GM21360 (cell line): ENCODE measurements around the gene FKRP.

ENCODE experiments used
- ATAC-seq: cut with Tn5 transposase; IDR thresholded peaks from one replicate; pipeline ENCODE4 v1.9.1; 2021; ENCODE audit warnings: mild to moderate bottlenecking, moderate library complexity; ENCODE audit not compliant: unreplicated experiment

The FKRP gene

DNA sequence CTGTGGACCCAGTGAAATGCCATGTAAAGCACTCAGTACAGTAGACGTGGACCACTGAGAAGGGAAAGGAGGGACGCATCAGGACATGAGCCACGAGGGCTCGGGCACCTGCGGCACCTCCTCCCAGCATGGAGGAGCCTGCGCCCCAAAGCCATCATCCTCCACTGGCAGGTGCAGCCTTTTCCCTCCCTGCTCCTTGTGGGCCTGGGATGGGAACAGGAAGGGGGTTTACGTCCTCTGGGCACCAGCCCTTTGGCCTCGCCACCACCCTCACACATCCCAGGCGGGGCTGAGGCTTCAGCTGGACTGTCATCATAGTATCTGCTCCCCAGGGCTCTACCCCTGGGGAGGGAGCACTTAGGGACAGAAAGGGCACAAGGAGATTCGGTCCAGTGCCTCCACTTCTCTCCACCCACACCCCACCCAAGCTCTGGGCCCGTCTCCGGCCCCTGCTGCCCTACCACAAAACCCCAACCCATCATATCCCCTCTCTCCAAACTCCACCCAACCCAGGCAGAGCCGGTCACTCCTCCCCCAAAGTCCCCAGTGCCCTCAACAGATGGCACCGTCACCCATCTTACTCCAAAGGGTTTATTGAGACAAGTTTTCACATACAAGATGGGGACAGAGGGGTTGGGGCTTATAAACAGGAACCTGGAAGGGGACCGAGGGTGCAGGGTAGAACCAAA is 26.8 kb upstream of the FKRP start:
- ATAC-seq, result no peak

DNA sequence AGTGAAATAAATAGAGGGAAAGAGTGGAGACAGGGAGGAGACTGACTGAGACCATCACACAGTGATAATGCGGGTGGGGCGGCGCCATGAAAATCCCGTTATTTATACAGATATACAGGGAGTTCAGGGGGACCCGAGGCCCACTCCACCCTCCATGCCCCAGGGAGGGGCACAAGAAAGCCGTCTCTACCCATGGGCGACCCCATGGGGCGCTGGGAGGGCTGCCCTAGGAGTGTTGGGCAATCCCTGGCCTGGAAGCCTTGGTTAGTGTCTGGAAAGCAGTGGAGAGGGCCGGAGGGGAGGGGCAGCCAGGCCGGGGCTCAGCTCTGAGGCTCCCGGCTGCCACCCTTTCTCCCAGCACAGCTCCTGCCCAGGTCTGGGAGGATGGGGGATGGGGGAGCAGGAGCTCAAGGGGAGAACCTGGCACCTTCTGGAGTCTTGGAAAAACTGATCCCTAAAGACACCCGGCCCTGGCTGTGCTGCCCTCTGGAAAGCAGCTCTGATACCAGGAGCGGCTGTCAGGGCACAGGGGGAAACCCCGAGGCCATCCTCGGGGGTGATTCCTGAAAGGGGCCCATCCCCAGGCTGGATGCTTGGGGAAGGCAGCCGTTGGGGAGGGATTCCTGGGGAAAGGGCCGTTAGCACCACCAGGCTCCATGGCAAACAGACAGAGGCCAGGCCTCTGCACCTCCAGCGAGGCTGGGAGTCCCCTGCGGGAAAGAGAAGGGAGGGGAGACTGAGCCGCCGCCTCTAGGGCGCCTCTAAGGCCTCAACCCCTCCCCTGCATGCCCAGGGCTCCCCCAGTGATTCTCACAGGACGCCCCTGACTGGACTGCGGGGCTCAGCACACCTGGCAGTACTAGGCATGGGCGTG is 26.0 kb upstream of the FKRP start:
- no peak for ATAC-seq

DNA sequence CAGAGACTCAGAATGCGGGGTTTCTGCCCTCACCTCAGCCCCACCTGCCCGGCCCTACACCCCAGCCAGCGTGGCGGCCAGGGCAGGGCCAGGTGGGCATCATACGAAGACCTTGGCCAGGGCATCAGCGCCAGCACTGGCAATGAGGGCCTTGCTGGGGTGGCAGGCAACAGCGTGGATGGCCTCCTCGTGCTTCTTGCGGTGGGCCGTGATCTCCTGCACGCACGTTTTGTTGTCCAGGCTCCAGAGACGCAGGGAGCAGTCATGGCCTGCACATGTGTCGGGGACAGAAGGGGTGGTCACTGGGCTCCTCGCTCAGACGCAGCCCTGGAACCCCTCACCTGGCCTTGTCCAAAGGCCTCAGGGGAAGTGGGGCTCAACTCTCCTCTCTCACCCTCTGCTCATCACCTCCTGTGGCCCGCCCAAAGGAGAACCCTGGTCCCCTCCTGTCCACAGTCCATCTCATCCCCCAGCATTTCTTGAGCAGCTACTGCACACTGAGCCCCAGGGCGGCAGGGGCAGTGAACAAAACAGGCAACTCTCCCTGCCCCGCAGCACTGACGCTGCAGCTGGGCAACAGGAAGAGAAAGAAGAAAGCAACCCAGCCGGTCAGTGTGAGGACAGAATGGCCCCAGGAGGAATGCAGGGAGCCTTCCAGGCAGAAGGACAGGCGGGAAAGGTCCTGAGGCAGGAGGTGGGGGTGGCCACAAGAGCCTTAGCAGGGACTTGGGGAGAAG is 25.2 kb upstream of the FKRP start:
- no peak for ATAC-seq

DNA sequence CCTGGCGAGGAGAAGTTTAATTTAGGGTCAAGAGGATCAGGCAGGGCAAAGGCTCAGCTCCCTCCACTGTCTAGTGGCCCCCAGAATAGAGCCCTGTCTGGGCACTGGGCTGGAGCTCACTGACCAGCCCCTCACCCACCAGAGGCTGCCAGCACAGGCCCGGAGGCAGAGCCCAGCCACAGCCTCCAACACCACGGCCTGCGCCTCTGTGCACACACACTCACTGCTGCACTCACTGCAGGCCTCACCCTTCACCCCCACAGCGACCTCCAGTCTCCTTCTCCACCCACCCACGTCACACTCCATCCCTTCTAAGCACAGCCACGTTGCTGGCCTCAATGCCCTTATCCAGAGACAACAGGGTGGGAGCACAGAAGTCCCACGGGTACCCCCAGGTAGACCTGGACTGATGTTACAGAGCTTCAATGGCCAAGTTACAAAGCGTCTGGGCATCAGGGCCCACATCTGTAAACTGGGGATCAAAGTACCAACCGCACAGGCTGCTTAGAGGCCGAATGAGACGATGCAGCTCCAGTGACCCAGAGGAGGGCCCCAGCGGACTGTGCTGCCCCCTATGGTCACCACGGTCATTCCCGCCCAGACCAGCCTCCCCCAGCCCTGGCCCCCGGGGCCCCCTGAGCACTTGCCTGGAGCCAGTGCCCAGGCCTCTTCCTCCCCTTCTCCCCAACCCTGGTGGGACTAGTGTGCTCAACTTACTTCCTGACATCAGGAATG is 24.4 kb upstream of the FKRP start:
- ATAC-seq, result no peak

DNA sequence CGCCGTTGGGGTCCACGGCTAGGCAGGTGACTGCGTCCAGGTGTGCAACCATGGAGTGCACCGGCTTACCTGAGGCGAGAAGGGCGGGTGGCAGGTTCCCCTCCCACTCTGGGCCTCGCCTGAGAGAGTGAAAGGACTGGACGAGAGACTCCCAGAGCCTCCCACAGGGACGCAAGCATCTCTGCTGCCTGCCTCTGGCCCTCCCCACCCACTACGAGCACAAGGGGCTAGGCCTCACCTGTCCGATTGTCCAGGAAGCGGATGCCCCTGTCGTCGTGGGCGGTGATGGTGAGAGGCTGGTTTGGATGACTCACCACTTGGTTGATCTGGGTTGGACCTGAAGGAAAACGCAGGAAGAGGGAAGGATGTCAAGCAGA is 23.9 kb upstream of the FKRP start:
- no peak for ATAC-seq

DNA sequence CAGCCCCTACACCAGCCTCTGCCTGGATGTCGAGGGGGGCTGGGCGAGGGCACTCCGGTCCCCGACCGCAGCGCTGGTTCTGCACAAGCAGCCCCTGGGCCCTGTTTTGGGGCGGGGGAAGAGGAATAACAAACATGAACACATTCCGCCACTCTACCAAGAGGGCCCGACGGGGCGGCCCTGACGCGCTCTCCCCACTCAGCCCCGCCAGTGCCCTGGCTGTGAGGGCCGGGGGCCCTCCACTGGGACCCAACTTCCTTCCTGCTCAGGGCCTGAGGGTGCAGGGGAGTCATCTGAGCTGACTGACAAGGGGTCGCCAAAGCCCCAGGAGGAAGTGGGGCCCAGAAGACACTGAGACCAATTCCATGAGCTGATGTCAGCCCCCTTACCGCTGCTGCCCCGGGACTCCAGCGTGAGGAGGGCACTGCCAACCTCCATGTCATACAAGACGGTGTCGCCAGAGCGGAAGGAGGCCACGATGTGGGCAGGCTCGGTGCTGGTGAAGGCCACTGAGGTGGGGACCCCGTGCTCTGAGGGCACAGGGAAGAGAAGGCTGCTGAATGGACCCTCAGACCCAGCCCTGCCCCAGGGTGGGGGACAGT is 23.3 kb upstream of the FKRP start:
- ATAC-seq, result no peak

DNA sequence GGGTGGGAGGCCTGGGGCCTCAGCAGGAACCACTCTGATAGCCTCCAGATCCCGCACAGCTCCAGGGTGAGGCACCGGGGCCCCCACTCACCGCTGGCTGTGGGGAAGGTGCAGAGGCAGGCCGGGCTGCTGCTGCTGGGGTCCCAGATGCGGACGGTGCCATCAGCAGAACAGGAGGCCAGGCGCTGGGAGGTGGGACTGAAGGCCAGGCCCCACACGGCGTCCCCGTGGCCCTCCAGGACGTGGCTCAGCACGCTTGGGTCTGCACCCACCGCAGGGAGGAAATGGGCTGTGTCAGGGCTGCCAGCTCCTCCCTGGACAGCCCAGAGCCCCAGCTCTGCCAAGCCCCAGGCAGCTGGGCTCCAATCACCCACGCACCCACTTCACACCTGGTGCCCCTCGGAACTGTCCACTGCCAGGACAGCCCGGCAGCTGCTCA is 22.8 kb upstream of the FKRP start:
- ATAC-seq, result no peak

DNA sequence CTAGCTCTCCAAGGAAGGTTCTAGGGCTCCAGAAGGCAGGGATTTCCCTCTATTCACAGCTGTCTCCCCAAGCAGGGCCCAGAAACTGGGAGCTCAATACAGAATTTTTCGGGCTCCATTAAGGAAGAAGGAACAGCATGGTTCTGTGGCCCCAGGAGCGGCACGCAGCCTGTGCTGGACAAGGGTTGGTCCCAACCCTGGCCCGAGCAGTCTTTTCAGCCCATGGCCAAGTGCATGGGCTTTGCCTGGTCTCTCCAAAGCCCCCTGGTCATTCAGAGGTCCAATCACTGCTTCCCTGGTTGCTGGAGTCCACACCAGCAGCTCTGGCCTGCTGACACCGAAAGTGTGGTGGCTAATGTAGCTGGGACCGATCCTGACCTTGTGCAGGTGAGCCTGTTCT is 22.4 kb upstream of the FKRP start:
- no peak for ATAC-seq

DNA sequence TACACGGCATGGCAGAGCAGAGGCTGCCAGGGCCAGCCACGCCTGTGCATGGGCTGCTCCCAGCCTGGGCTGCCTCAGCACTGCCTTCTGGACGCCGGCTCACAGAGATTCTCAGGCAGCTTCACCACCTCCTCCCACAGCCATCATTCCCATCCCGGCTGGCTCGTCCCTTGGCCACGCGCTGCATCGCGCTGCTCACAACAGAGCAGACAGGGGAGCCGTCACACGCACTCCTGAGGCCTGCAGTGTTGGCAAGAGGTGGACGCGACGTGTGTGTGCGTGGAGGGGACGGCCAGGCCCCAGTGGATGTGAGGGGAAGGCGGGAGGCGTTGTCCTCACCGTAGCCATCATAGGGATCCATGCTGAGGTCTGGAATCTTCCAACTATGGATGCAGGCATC is 21.4 kb upstream of the FKRP start:
- no peak for ATAC-seq

DNA sequence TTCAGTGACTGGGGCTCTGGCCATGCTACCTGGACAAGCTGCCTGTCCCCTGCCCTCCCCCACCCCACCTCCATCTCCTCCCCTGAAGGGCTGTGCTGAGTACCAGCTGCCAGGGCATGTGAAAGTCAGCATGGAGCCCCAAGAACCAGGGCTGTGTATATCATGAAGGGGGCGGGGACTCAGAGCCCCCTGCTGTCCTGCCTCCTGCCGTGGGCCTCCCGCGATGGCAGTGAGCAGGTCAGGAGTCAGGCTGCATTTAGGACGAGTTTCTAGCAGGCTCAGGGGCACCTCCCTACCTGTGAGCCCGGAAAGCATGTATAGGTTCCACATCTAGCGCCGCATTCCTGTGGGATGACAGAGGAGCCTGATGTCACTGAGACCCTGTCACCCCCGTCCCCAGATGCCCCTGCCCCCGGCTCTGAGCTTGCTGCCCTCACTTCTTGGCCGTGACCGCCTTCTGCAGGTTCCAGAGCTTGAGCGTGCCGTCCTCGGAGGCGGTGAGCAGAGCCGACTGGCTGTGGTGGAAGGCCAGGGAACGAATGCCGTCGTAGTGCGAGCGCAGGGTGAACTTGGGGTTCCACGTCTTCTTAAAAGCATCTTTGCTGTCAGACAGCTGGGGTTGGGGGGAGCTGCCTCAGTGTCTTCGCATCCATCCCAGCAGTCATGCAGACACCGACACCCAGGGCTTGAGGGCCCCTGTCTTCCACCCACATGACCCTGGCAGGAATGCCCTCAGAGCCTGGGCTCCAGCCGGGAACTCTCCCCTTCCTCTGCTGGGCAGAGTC is 20.6 kb upstream of the FKRP start:
- no peak for ATAC-seq

DNA sequence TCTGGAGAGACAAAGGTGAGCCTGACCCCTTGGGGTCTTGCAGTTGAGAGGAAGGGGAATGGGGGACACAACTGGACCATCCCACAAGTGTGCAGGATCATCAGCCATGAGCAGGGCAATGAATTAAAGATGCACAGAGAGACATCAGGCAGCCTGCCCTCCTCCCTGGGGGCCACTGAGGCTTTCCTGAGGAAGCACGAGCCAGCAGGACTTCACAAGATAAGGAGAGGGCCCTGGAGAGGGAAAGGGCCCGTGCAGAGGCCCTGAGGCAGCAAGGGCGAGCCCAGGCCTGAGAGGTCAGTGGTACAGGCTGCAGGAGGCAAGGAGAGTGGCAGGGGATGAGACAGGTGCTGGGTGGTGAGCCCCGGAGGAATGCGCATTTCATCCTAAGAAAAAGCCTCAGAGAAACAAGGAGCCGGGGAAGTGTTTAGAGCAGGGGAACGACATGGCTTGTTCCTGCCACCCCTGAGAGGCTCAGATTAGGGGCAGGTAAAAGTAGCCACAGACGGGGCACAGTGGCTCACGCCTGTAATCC is 19.9 kb upstream of the FKRP start:
- no peak for ATAC-seq

DNA sequence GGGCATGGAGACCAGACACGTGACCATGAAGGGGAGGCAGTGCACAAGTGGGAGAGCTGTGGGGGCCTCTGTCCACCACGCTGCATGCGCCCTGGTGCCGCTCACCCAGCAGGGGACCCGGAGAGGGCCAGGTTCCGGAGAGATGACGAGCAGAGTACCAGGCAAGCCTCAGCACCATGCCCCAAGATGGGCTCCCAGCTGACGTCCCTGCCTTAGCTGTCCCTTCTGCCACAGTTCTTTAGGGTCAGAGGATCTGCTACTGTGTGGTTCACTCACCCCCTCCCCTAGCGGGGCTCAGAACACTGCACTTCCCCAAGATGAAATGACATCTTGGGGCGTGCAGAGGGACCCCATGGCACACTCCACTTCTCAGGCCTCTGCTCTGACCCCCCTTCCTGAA is 19.3 kb upstream of the FKRP start:
- no peak for ATAC-seq

DNA sequence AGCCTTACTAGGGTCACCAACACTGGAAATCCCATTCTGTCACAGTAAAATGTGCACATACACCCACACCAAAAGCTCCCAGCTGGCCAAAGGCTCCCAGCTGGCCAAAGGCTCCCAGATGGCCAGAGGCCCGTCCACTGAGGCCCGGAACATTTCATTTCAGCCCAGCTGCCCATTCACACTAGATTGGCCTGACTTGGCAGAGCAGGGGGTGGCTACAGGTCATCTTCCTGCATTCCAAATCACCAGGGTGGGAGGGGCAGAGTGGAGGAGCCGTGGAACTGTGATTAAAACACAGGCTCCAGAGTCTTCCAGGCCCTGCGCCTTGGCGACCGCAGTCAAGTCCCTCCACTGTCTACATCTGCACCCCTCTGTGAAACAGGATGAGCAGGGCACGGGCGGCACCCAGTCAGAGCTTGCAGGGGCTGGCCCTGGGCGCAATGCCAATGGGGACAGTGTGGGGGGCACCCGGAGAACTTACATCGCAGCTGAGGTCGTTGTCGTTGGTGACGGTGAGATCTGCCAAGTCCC is 18.8 kb upstream of the FKRP start:
- no peak for ATAC-seq

DNA sequence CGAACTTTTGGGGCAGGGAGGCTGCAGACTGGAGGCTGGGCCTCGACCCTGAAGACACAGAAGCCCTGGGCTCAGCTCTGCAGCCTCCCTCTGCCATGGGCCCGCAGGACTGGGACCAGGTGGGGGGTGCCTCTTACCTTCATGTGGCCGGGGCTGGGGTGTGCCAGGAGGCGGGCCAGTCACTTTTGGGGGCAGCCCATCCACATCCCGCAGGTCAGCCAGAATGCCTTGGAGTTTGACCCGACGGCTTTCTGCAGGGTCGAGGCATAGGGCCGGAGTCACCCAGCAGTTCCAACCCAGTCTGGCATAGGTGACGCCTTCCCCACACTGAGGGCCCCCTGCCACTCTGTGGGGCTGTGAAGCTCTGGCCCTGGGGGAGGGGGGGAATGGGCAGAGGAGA is 18.1 kb upstream of the FKRP start:
- no peak for ATAC-seq

DNA sequence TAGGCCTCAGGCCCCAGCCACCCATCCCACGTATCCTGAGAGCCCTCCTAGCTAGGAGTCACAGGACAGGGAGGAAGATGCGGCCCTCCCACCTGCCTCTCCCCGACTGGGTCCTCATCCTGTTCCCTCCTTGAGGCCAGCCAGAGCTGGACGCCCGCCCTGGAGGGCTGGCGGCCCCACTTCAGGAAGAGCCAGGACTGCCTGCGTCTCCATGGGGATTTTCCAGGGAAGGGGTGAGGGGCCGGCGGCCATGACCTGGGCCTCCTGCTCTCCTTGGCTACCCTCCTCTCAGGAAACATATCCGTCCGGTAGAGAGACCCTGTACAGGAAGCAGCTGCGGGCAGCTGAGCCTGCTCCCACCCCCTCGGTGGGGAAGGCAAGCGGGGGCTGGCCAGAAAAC is 17.6 kb upstream of the FKRP start:
- ATAC-seq, result no peak

DNA sequence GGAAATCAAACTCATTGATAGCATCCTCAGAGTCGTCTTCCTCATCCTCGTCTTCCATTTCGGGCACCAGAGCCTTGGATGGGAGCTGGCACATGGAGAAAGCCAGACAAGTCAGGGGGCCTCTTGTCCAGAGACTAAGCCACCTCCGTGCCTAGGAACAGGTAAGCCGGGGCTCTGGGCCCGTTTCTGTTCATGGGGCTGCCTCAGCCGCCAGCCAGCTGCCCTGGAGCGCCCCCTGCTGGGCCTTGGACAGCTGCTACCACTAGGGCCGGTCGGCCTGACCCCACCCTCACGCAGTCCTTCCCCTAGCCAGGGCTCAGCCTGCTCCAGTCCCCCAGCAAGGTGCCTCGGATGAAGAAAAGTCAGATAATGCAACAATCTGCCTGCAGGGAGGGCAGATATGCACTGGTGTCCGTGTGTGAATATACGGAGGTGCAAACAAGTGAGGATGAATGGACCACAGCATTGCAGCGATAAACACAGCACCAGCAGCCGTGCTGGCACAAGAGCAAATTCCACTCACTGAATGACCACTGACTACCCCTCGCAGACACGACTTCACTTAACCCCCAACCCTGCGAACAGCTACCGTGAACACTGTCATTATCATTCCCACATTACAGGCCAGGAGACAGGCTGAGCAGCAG is 17.0 kb upstream of the FKRP start:
- ATAC-seq, result no peak

DNA sequence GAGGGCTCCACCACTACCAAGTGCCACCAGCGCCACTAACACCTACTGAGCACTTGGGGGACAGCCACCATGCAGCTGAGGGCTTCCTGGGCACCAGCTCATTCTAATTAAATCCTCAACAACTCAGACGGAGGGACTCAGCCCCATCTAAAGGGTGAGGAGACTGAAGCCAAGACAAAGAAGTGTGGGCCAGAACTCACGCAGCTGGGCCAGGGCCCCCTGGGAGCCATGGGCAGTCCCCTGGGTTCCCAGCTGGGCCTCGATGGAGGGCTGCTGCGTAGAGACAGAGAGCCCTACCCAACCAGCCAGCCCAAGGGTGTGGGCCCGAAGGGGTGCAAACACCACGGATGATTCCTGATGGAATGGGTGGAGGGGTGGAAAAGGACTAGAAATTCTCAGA is 16.2 kb upstream of the FKRP start:
- no peak for ATAC-seq

DNA sequence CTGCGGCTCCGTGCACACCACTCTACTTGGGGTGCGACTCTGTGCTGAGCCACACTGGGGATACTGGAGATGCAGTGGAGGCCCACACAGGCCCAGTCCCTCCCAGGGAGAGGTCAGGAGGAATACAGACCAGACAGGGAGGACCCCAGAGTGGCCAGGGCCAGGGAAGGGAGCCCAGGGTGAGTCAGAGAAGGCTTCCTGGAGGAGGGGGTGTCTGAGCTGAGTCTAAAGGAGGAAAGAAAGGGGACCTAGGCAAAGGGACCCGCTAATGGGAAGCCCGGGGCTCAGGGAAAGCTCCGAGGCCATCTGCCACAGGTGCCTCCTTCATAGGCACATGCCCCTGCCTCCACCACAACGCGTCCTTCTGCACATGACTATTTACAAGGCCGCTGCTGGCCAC is 15.7 kb upstream of the FKRP start:
- ATAC-seq, result no peak

DNA sequence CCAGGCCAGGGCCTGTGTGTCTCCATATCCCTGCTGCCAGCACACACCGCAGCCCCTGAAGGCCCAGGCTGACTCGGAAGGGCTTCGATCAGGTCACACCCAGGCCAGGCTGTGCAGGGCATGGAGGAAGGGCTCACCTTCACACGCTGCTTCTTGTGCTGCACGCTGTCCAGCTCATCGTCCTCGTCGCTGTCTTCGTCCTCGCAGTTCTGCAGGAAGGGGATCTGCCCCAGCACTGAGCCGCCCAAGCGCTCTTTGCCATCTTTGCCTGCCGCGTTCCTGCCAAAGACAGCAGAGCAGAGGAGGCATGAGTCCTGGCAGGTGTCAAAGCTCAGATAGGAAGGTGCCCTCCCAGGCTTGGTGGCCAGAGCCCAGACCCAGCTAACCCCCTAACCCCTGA is 15.3 kb upstream of the FKRP start:
- no peak for ATAC-seq
